ENCODE results near the gene KLF12. TPM values are rescaled to one million over a fixed set of nuclear protein-coding genes. Genes with fewer than 3 reads are reported as not detected.

KLF12 gene
- total RNA-seq, 1 experiment from 2014 or later, result 9.7 TPM

DNA sequence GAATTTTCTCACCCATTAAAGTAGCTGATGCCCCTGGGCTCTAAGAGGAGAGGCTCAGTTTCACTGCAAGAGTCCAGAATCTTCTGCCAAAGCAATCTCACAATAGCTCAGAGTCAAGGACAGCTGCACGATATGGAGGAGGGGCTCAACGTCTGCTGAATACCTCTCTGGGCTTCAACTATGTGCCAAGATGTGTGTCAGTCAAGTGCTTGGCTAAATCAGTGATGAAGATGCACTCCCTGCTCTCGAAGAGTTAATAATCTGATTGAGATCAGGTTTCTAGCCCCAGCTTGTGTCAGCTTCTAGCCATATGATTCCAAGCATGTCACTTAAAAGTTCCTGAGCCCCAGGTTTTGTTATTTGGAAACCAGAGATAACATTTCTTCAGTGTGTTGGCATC, 46.8 kb downstream of the KLF12 start:
- H3K27me3 Mint-ChIP-seq (ENCODE audit: low read depth), result no peaks in the 10 kb centered on the region
- Histone ChIP-seq H2BK120ac (ENCODE audit: low read depth, low read length, poor library complexity, severe bottlenecking) (no peak overlapping the region), H3K18ac (ENCODE audit: insufficient read length, low read depth, low read length) (no peak overlapping the region), H4K8ac (replicated peaks; ENCODE audit: insufficient read length, low read depth, low read length) (no peak overlapping the region), H2AFZ (ENCODE audit: low read length) (no peak overlapping the region), H3K56ac (ENCODE audit: insufficient read length, low read depth, low read length) (no peak overlapping the region), H2BK5ac (ENCODE audit: insufficient read length, low read length) (no peak overlapping the region), H3K4me2 (ENCODE audit: insufficient read depth, insufficient read length, low read length) (no peak overlapping the region), H2AK5ac (ENCODE audit: insufficient read length, low read length) (no peak overlapping the region), H4K5ac (ENCODE audit: insufficient read length, low read depth, low read length) (no peak overlapping the region), H3K23me2 (ENCODE audit: insufficient read length, low read depth, low read length, poor library complexity, severe bottlenecking) (no peaks in the 10 kb centered on the region), H4K20me1 (ENCODE audit: control insufficient read depth, insufficient read depth, insufficient read length) (no peaks in the 10 kb centered on the region), H3K79me1 (ENCODE audit: insufficient read depth, low read depth, low read length, poor library complexity, severe bottlenecking) (no peaks in the 10 kb centered on the region), H3K4me1 (ENCODE audit: insufficient read depth, low read length) (no peaks in the 10 kb centered on the region), H2BK12ac (ENCODE audit: insufficient read length, low read depth, low read length) (no peak overlapping the region), H3K27ac (ENCODE audit: insufficient read length, low read depth, low read length) (no peak overlapping the region), H3K27me3 (ENCODE audit: insufficient read depth, low read length) (no peaks in the 10 kb centered on the region), H3K14ac (ENCODE audit: insufficient read depth, low read length) (no peak overlapping the region), H3K79me2 (ENCODE audit: insufficient read depth, low read length) (no peaks in the 10 kb centered on the region; the same call in 1 of the 2 replicates), H2BK20ac (ENCODE audit: low read depth, low read length, poor library complexity, severe bottlenecking) (no peak overlapping the region), H3K23ac (ENCODE audit: insufficient read length, low read depth, low read length) (no peak overlapping the region), H3K9ac (ENCODE audit: extremely low read depth, insufficient read length, low read length) (no peak overlapping the region), H3K4ac (ENCODE audit: low read depth, low read length) (no peak overlapping the region), H3T11ph (ENCODE audit: low read length) (no peak overlapping the region), H4K91ac (ENCODE audit: insufficient read length, low read depth, low read length) (no peak overlapping the region), H3K9me3 (ENCODE audit: control insufficient read depth, low read depth, low read length) (no peaks in the 10 kb centered on the region), H2BK15ac (ENCODE audit: low read depth, low read length) (no peak overlapping the region)
- H3K36me3 Mint-ChIP-seq (ENCODE audit: insufficient read depth in 1 of 3, low read depth in 3 of 3), result no peaks in the 10 kb centered on the region; a peak in 1 of 7 replicates
- whole genome bisulfite sequencing (ENCODE audit: extremely low coverage, insufficient read length, low lambda C conversion rate), result no CpG with 5 or more reads among the region's 3 CpGs
- H3K4me1 Mint-ChIP-seq, result peaks cover 12 to 18% of the 10 kb centered on the region in 2 experiments
- H3K27ac Mint-ChIP-seq, result no peak overlapping the region
- no peak overlapping the region for H3K4me3 Mint-ChIP-seq
- DNase-seq, result no peak
- no peaks in the 10 kb centered on the region for H3K9me3 Mint-ChIP-seq
- TF ChIP-seq, protein P1, sequence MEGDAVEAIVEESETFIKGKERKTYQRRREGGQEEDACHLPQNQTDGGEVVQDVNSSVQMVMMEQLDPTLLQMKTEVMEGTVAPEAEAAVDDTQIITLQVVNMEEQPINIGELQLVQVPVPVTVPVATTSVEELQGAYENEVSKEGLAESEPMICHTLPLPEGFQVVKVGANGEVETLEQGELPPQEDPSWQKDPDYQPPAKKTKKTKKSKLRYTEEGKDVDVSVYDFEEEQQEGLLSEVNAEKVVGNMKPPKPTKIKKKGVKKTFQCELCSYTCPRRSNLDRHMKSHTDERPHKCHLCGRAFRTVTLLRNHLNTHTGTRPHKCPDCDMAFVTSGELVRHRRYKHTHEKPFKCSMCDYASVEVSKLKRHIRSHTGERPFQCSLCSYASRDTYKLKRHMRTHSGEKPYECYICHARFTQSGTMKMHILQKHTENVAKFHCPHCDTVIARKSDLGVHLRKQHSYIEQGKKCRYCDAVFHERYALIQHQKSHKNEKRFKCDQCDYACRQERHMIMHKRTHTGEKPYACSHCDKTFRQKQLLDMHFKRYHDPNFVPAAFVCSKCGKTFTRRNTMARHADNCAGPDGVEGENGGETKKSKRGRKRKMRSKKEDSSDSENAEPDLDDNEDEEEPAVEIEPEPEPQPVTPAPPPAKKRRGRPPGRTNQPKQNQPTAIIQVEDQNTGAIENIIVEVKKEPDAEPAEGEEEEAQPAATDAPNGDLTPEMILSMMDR (conservative IDR thresholded peaks at IDR 0.05), result no peak

Data from H9 (cell line).